HG03025 (cell line): ENCODE data around the gene VPS13D.

Experiments
- ATAC-seq: cut with Tn5 transposase; IDR thresholded peaks from one replicate; pipeline ENCODE4 v1.9.1; 2021; ENCODE audit warnings: mild to moderate bottlenecking, moderate library complexity; ENCODE audit not compliant: unreplicated experiment, low FRiP score

The VPS13D gene

GRCh38 chr1:12477314-12477713 is 247.5 kb downstream of the VPS13D start:
- no peak for ATAC-seq

- ATAC-seq: no peak
Observed at GRCh38 chr1:12477936-12478611, 248.2 kb downstream of the VPS13D start.

GRCh38 chr1:12478612-12478985 is 248.8 kb downstream of the VPS13D start:
- no peak for ATAC-seq

GRCh38 chr1:12479311-12479710 is 249.5 kb downstream of the VPS13D start:
- no peak for ATAC-seq

- ATAC-seq: no peak
Observed at GRCh38 chr1:12480041-12480440, 250.2 kb downstream of the VPS13D start.

GRCh38 chr1:12480748-12481362 is 251.0 kb downstream of the VPS13D start:
- no peak for ATAC-seq

GRCh38 chr1:12481928-12482327 is 252.1 kb downstream of the VPS13D start:
- no peak for ATAC-seq

- ATAC-seq: no peak
Observed at GRCh38 chr1:12482988-12483387, 253.2 kb downstream of the VPS13D start.

GRCh38 chr1:12485231-12486058 is 255.6 kb downstream of the VPS13D start:
- no peak for ATAC-seq

GRCh38 chr1:12486059-12486341 is 256.2 kb downstream of the VPS13D start:
- ATAC-seq: no peak

GRCh38 chr1:12486401-12487005 is 256.7 kb downstream of the VPS13D start:
- no peak for ATAC-seq

GRCh38 chr1:12487520-12487919 is 257.7 kb downstream of the VPS13D start:
- no peak for ATAC-seq

- ATAC-seq: no peak
Observed at GRCh38 chr1:12488666-12489354, 259.0 kb downstream of the VPS13D start.

- no peak for ATAC-seq
Observed at GRCh38 chr1:12490532-12491142, 260.8 kb downstream of the VPS13D start.

- no peak for ATAC-seq
Observed at GRCh38 chr1:12491656-12492055, 261.8 kb downstream of the VPS13D start.

- no peak for ATAC-seq
Observed at GRCh38 chr1:12495725-12496124, 265.9 kb downstream of the VPS13D start.

GRCh38 chr1:12496154-12496961 is 266.5 kb downstream of the VPS13D start:
- no peak for ATAC-seq

- ATAC-seq: no peak
Observed at GRCh38 chr1:12499539-12500240, 269.9 kb downstream of the VPS13D start.

GRCh38 chr1:12501661-12502060 is 271.8 kb downstream of the VPS13D start:
- no peak for ATAC-seq
